K562 (cell line): ENCODE measurements around the gene ZNF451. TPM values are rescaled to one million over a fixed set of nuclear protein-coding genes. Genes with fewer than 3 reads are reported as not detected.

Experiments
- ATAC-seq: fragments of 200-7000 bp; cut with Tn5 transposase; 3 replicates; pipeline ENCODE4 v1.9.1; 2020; ENCODE audit warnings: moderate library complexity
- BruUV-seq: library from RNA; stranded (reverse); fragments of 400-500 nt; replicated peaks from 2 replicates; lab custom pipeline; 2021; lab: Mats Ljungman, UMichigan
- CTCF ChIA-PET: fragments of 300-600 bp; formaldehyde crosslinking; extraction: SDS; loops from one replicate; lab custom pipeline; 2021; ENCODE audit warnings: low intra/inter-chr PET ratio; lab: Yijun Ruan, JAX
- POLR2A ChIA-PET: fragments of 300-600, 350-650 bp; sonication (Branson Sonifier 250); formaldehyde crosslinking; extraction: SDS; loops from one replicate; lab custom pipeline; 2021; ENCODE audit warnings: antibody characterized with exemption, inconsistent platforms; lab: Yijun Ruan, JAX
- DNase-seq, 4 experiments: peaks; one replicate each; pipeline versions ENCODE4 v3.0.0 to v3.0.0-alpha.2; 2011 to 2018; ENCODE audit warnings: low spot score in 3 of 4, mixed read lengths in 3 of 4; ENCODE audit errors: extremely low read depth in 1 of 4
- FAIRE-seq: peaks from 2 replicates; lab custom pipeline; 2011; peaks lifted over from hg19 to GRCh38; lab: Jason Lieb, UNC
- H2AFZ ChIP-seq: 2 replicates; pipeline ENCODE4 v1.6.0; 2011; ENCODE audit warnings: low read depth, low read length, control low read depth, inconsistent platforms
- H3K27ac ChIP-seq: fragments of 200-600 bp; 3 replicates; pipeline ENCODE4 v1.8.0; 2011; ENCODE audit warnings: low read depth, mild to moderate bottlenecking, control low read depth, inconsistent platforms, low read length, moderate library complexity, mixed read lengths; ENCODE audit errors: extremely low read depth
- H3K27me3 ChIP-seq, 2 experiments: fragments of 300-600 bp in 1 of 2; 2 replicates in 1 of 2; 3 replicates in 1 of 2; pipeline versions ENCODE4 v1.6.0 to v1.8.0; 2011; ENCODE audit warnings: inconsistent platforms in 2 of 2, low read length in 2 of 2, mild to moderate bottlenecking in 1 of 2, mixed read lengths in 1 of 2, moderate library complexity in 1 of 2; ENCODE audit not compliant: control insufficient read depth in 2 of 2, insufficient read depth in 2 of 2
- H3K36me3 ChIP-seq: fragments of 300-600 bp; 3 replicates; pipeline ENCODE4 v1.8.0; 2011; ENCODE audit warnings: mild to moderate bottlenecking, low read length, inconsistent platforms; ENCODE audit not compliant: control insufficient read depth, insufficient read depth
- H3K4me1 ChIP-seq, 2 experiments: fragments of 200-600 bp in 1 of 2; replicated peaks in 1 of 2; 2 replicates in 1 of 2; 3 replicates in 1 of 2; pipeline versions ENCODE4 v1.5.1 to v1.8.0; 2011; ENCODE audit warnings: inconsistent platforms in 2 of 2, low read length in 2 of 2, mild to moderate bottlenecking in 1 of 2, mixed read lengths in 1 of 2, moderate library complexity in 1 of 2; ENCODE audit not compliant: control insufficient read depth in 2 of 2, insufficient read depth in 2 of 2
- H3K4me2 ChIP-seq: 2 replicates; pipeline ENCODE4 v1.6.1; 2011; ENCODE audit warnings: low read length, control low read depth, inconsistent platforms, mixed read lengths; ENCODE audit not compliant: insufficient read depth
- H3K4me3 ChIP-seq: fragments of 200-600 bp; sonication (generic), shearing (Covaris generic); 2 replicates; pipeline ENCODE4 v1.5.1; 2016; ENCODE audit warnings: control low read depth, inconsistent platforms
- H3K79me2 ChIP-seq: fragments of 200-600 bp; 3 replicates; pipeline ENCODE4 v1.8.0; 2011; ENCODE audit warnings: low read length, inconsistent platforms; ENCODE audit not compliant: control insufficient read depth, insufficient read depth
- H3K9ac ChIP-seq, 2 experiments: 2 replicates each; pipeline versions ENCODE4 v1.6.0 to v1.6.1; 2011; ENCODE audit warnings: low read depth in 2 of 2, low read length in 2 of 2, control low read depth in 1 of 2, inconsistent platforms in 1 of 2, mild to moderate bottlenecking in 1 of 2, mixed read lengths in 1 of 2; ENCODE audit not compliant: insufficient read depth in 1 of 2
- H3K9me1 ChIP-seq: one replicate; pipeline ENCODE4 v1.6.0; 2011; ENCODE audit warnings: inconsistent platforms, mild to moderate bottlenecking, low read length, moderate library complexity; ENCODE audit not compliant: control insufficient read depth, insufficient read depth
- H3K9me3 ChIP-seq: replicated peaks from 2 replicates; pipeline ENCODE4 v1.5.1; 2011; ENCODE audit warnings: low read depth, low read length, inconsistent platforms; ENCODE audit not compliant: control insufficient read depth, insufficient read depth
- H4K20me1 ChIP-seq: replicated peaks from 2 replicates; pipeline ENCODE4 v1.6.1; 2011; ENCODE audit warnings: low read length, inconsistent platforms, mixed read lengths; ENCODE audit not compliant: control insufficient read depth, insufficient read depth
- ETV5 ChIP-seq: sonication (generic); formaldehyde crosslinking; IDR thresholded peaks from 2 replicates; pipeline ENCODE4 v1.4.0; 2020; ENCODE audit warnings: low read depth, mild to moderate bottlenecking, missing genetic modification reagents
- EWSR1 ChIP-seq: fragments of 450-650 bp; IDR thresholded peaks from 2 replicates; pipeline ENCODE4 v1.6.1; 2018; ENCODE audit warnings: borderline replicate concordance, mild to moderate bottlenecking, low read depth, moderate library complexity; ENCODE audit not compliant: partially characterized antibody
- FOXO4 ChIP-seq: fragments of 450-650 bp; formaldehyde crosslinking; IDR thresholded peaks from 2 replicates; pipeline ENCODE4 v1.4.0; 2020; ENCODE audit warnings: mild to moderate bottlenecking, moderate library complexity
- GABPA ChIP-seq: fragments of 200-800 bp; sonication (Bioruptor generic); conservative IDR thresholded peaks from 2 replicates; pipeline ENCODE4 v1.6.1; 2016; ENCODE audit warnings: low read depth, missing genetic modification characterization, missing compliant biosample characterization
- KAT2B ChIP-seq: IDR thresholded peaks from one replicate; pipeline ENCODE4 v1.6.1; 2012; ENCODE audit warnings: low read depth, mild to moderate bottlenecking, control low read depth, inconsistent platforms, low read length, moderate library complexity
- MCM3 ChIP-seq: fragments of 450-650 bp; IDR thresholded peaks from 2 replicates; pipeline ENCODE4 v1.6.1; 2016
- PCBP2 ChIP-seq: fragments of 200-400 bp; formaldehyde crosslinking; IDR thresholded peaks from 2 replicates; pipeline ENCODE4 v1.6.1; 2018; ENCODE audit warnings: low read length, low read depth, mild to moderate bottlenecking, moderate library complexity; ENCODE audit not compliant: poor library complexity, severe bottlenecking
- POLR3A ChIP-seq: IDR thresholded peaks from 2 replicates; pipeline ENCODE4 v1.6.1; 2011; ENCODE audit warnings: borderline replicate concordance, mild to moderate bottlenecking, moderate library complexity; ENCODE audit not compliant: insufficient read length, insufficient read depth; ENCODE audit errors: extremely low read depth
- TAF1 ChIP-seq: IDR thresholded peaks from 2 replicates; pipeline ENCODE4 v1.6.1; 2011; ENCODE audit warnings: mild to moderate bottlenecking, low read length, moderate library complexity; ENCODE audit not compliant: insufficient read depth, control insufficient read depth, severe bottlenecking; ENCODE audit errors: extremely low read depth
- ZNF24 ChIP-seq: fragments of 450-650 bp; IDR thresholded peaks from 2 replicates; pipeline ENCODE4 v1.6.1; 2016
- ZNF3 ChIP-seq: fragments of 250-450 bp; sonication (Bioruptor Pico); IDR thresholded peaks from 2 replicates; pipeline ENCODE4 v1.5.0; 2021; ENCODE audit warnings: mild to moderate bottlenecking, moderate library complexity
- ZNF507 ChIP-seq: conservative IDR thresholded peaks from 2 replicates; pipeline ENCODE4 v1.6.1; 2017; ENCODE audit warnings: missing genetic modification characterization, missing compliant biosample characterization
- ZSCAN29 ChIP-seq: fragments of 450-650 bp; IDR thresholded peaks from 2 replicates; pipeline ENCODE4 v1.6.1; 2017
- WGBS: fragments of 100-300 bp; shearing (Covaris generic); methylation state at CpG from one replicate; pipeline ENCODE4 v1.1.6; 2016; ENCODE audit warnings: low coverage, mixed read lengths; ENCODE audit not compliant: insufficient coverage; ENCODE audit errors: missing lambda C conversion rate; 5-methylcytosine and 5-hydroxymethylcytosine counted together
- in situ Hi-C: fragments of 300-500 bp; cut with MboI; formaldehyde crosslinking; loops from 4 replicates; pipeline ENCODE4 v1.15.0; 2018; ENCODE audit warnings: inconsistent platforms, mixed read lengths
- intact Hi-C: fragments of 100-400 bp; cut with micrococcal nuclease; formaldehyde crosslinking; loops from 2 replicates; pipeline ENCODE4 v1.14.2; 2022
- polyA plus RNA-seq, 8 experiments: library from polyadenylated mRNA; depleted of rRNA in 4 of 8; stranded (reverse) in 5 of 8; unstranded in 3 of 8; fragments of >200 nt; fragmentation: Nextera tagmentation in 2 of 8; fragmentation: Illumina TruSeq in 1 of 8; extraction: Ambion mirVana in 2 of 8; extraction: Trizol in 1 of 8; gene quantifications; 2 replicates each; pipeline versions ENCODE4 v1.2.1 to v1.2.3, GENCODE V29; 2011 to 2014; ENCODE audit warnings: inconsistent platforms in 1 of 8, missing spikeins in 1 of 8
- total RNA-seq, 7 experiments: library from RNA; depleted of rRNA in 6 of 7; stranded (reverse); fragments of >200 nt in 6 of 7; fragmentation: Illumina TruSeq in 2 of 7; extraction: Trizol in 2 of 7; gene quantifications; 2 replicates each; pipeline versions ENCODE4 v1.2.1 to v1.2.3, GENCODE V29; 2011 to 2021; ENCODE audit warnings: low replicate concordance in 1 of 7
- TF ChIP-seq, protein P1 (sequence below): IDR thresholded peaks from 2 replicates; pipeline ENCODE4 v1.6.1; 2016; ENCODE audit warnings: missing genetic modification characterization, missing compliant biosample characterization
- TF ChIP-seq, protein P2 (sequence below): sonication (generic); formaldehyde crosslinking; IDR thresholded peaks from 2 replicates; pipeline ENCODE4 v1.9.0; 2022; ENCODE audit warnings: mild to moderate bottlenecking, missing genetic modification reagents

ZNF451 gene
- total and polyA plus RNA-seq, 9 of the 15 experiments (the other 6 are each of a cell fraction or from before 2014, with no cell fraction given) = 16.1 to 74.3 (median 38.3) TPM

- no peak for FAIRE-seq
- Histone ChIP-seq H3K4me2 (no peak overlapping the region), H3K9me1 (no peaks in the 10 kb centered on the region), H3K4me3 (no peak overlapping the region), H4K20me1 (no peaks in the 10 kb centered on the region), H3K9ac (no peak overlapping the region), H3K27me3 (no peaks in the 10 kb centered on the region), H3K9me3 (no peaks in the 10 kb centered on the region), H2AFZ (no peak overlapping the region), H3K79me2 (peaks cover 32% of the 10 kb centered on the region), H3K4me1 (no peaks in the 10 kb centered on the region), H3K27ac (no peak overlapping the region), H3K36me3 (peaks cover 32% of the 10 kb centered on the region)
- in situ Hi-C loops (no loop called here), intact Hi-C loops (no loop called here)
- POLR2A ChIA-PET = interaction anchor here (1.1 kb wide), 1 partner anchor 29 kb away, joined by 3 read pairs; no protein-coding TSS in a partner anchor
- ATAC-seq = peak; percentile 32; the same call in 2 of the 3 replicates
- CTCF ChIA-PET = no interaction called here
- 88% methylated on average over 5 of the region's 6 CpGs for WGBS
- BruUV-seq = no TSS peak
- DNase-seq = no peak
- TF ChIP-seq MCM3 = no peak
- no peak for TF ChIP-seq KAT2B
- no peak for TF ChIP-seq PCBP2
- TF ChIP-seq POLR3A = no peak
- TF ChIP-seq ZNF507 (tag) = no peak
- no peak for TF ChIP-seq ZNF3 (CRISPR knock-in tag)
- TF ChIP-seq EWSR1 = no peak
- TF ChIP-seq, protein P1, sequence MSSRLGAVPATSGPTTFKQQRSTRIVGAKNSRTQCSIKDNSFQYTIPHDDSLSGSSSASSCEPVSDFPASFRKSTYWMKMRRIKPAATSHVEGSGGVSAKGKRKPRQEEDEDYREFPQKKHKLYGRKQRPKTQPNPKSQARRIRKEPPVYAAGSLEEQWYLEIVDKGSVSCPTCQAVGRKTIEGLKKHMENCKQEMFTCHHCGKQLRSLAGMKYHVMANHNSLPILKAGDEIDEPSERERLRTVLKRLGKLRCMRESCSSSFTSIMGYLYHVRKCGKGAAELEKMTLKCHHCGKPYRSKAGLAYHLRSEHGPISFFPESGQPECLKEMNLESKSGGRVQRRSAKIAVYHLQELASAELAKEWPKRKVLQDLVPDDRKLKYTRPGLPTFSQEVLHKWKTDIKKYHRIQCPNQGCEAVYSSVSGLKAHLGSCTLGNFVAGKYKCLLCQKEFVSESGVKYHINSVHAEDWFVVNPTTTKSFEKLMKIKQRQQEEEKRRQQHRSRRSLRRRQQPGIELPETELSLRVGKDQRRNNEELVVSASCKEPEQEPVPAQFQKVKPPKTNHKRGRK (tag) = no peak
- TF ChIP-seq FOXO4 = no peak
- TF ChIP-seq GABPA = no peak
- TF ChIP-seq ETV5 (CRISPR knock-in tag) = no peak
- TF ChIP-seq, protein P2, sequence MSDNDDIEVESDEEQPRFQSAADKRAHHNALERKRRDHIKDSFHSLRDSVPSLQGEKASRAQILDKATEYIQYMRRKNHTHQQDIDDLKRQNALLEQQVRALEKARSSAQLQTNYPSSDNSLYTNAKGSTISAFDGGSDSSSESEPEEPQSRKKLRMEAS (CRISPR knock-in tag) = no peak
- no peak for TF ChIP-seq TAF1
- no peak for TF ChIP-seq ZNF24
- no peak for TF ChIP-seq ZSCAN29
These were observed 109.1 kb downstream of the ZNF451 start for GRCh38 chr6:57198926-57199636.
